LNCaP clone FGC (cell line): ENCODE measurements around the gene PRR20G.

Source experiments
- DNase-seq: peaks from one replicate; pipeline ENCODE4 v3.0.0-alpha.2; 2011; ENCODE audit warnings: low read depth
- H3K4me3 ChIP-seq: 2 replicates; pipeline ENCODE4 v1.5.1; 2011; ENCODE audit warnings: mild to moderate bottlenecking, low read depth, low read length, control low read depth
- CTCF ChIP-seq: IDR thresholded peaks from 2 replicates; pipeline ENCODE4 v1.5.1; 2012; ENCODE audit warnings: mild to moderate bottlenecking; ENCODE audit not compliant: control insufficient read depth, insufficient read depth; ENCODE audit errors: extremely low read depth

PRR20G gene

GRCh38 chr3:127288921-127289705 lies 1.3 kb upstream of the PRR20G start:
- H3K4me3 ChIP-seq, result no peak overlapping the region
- no peak for TF ChIP-seq CTCF
- DNase-seq, result no peak

GRCh38 chr3:127288343-127288742 lies 497 bp upstream of the PRR20G start:
- no peak for TF ChIP-seq CTCF
- DNase-seq, result no peak
- no peak overlapping the region for H3K4me3 ChIP-seq

- DNase-seq, result no peak
These were observed 1.2 kb downstream of the PRR20G start for GRCh38 chr3:127286571-127287140.

GRCh38 chr3:127284258-127284657 lies 3.6 kb downstream of the PRR20G start:
- H3K4me3 ChIP-seq, result no peak overlapping the region
- no peak for DNase-seq
- TF ChIP-seq CTCF, result no peak

More at GRCh38 chr3:127286571-127287140, 1.2 kb downstream of the PRR20G start:
- no peak overlapping the region for H3K4me3 ChIP-seq
- no peak for TF ChIP-seq CTCF

GRCh38 chr3:127277561-127277960 lies 10.3 kb downstream of the PRR20G start:
- DNase-seq, result no peak
- no peak overlapping the region for H3K4me3 ChIP-seq
- TF ChIP-seq CTCF, result no peak

- no peak overlapping the region for H3K4me3 ChIP-seq
- DNase-seq, result no peak
- no peak for TF ChIP-seq CTCF
These were observed 10.9 kb downstream of the PRR20G start for GRCh38 chr3:127276995-127277394.

- no peak for TF ChIP-seq CTCF
- no peak overlapping the region for H3K4me3 ChIP-seq
- DNase-seq, result no peak
These were observed 11.4 kb downstream of the PRR20G start for GRCh38 chr3:127276396-127276795.
